Testis (tissue), 2 donors: ENCODE data around the gene SLC16A13.

ENCODE experiments used
- POLR2A ChIP-seq: fragments of 450-650 bp; IDR thresholded peaks from one replicate; pipeline ENCODE4 v1.6.1; 2017; ENCODE audit warnings: antibody characterized with exemption, mild to moderate bottlenecking, moderate library complexity
- TF ChIP-seq, protein P1 (sequence below), 3 experiments: fragments of 450-650 bp in 2 of 3; fragments of 200-600 bp in 1 of 3; sonication (generic) in 1 of 3; IDR thresholded peaks; one replicate each; pipeline ENCODE4 v1.5.1; 2016 to 2019; ENCODE audit warnings: antibody characterized with exemption in 3 of 3, mild to moderate bottlenecking in 2 of 3, moderate library complexity in 1 of 3

DNA sequence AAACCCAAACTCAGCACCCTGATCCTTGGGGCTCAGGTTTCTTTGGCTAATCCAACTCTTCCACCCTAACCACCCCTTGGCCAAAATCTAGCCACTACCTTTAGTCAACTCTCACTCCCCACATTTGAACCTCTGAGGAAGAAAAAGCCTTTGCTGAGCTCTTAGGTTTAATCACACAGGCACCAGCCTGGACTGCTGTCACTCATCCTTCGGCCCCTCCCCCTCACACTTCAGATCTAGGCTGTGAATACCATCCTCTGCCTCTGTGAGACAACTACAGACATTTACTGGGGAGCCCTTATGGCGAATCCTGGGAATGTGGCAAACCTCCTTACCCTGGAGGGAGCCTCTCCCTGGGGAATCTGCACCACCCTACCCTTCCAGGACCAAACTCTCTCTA is 28.7 kb upstream of the SLC16A13 start:
- no peak for TF ChIP-seq POLR2A
- TF ChIP-seq, protein P1, sequence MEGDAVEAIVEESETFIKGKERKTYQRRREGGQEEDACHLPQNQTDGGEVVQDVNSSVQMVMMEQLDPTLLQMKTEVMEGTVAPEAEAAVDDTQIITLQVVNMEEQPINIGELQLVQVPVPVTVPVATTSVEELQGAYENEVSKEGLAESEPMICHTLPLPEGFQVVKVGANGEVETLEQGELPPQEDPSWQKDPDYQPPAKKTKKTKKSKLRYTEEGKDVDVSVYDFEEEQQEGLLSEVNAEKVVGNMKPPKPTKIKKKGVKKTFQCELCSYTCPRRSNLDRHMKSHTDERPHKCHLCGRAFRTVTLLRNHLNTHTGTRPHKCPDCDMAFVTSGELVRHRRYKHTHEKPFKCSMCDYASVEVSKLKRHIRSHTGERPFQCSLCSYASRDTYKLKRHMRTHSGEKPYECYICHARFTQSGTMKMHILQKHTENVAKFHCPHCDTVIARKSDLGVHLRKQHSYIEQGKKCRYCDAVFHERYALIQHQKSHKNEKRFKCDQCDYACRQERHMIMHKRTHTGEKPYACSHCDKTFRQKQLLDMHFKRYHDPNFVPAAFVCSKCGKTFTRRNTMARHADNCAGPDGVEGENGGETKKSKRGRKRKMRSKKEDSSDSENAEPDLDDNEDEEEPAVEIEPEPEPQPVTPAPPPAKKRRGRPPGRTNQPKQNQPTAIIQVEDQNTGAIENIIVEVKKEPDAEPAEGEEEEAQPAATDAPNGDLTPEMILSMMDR (IDR thresholded peaks at IDR 0.05): no peak
